NT2/D1 (cell line): ENCODE results near the gene B3GNT9.

Experiments used
- YY1 ChIP-seq: IDR thresholded peaks from 2 replicates; pipeline ENCODE4 v1.6.1; 2011; ENCODE audit not compliant: insufficient read length, insufficient read depth
- ZNF274 ChIP-seq: IDR thresholded peaks from 2 replicates; pipeline ENCODE4 v1.6.1; 2011; ENCODE audit warnings: mild to moderate bottlenecking, low read depth, low read length

DNA sequence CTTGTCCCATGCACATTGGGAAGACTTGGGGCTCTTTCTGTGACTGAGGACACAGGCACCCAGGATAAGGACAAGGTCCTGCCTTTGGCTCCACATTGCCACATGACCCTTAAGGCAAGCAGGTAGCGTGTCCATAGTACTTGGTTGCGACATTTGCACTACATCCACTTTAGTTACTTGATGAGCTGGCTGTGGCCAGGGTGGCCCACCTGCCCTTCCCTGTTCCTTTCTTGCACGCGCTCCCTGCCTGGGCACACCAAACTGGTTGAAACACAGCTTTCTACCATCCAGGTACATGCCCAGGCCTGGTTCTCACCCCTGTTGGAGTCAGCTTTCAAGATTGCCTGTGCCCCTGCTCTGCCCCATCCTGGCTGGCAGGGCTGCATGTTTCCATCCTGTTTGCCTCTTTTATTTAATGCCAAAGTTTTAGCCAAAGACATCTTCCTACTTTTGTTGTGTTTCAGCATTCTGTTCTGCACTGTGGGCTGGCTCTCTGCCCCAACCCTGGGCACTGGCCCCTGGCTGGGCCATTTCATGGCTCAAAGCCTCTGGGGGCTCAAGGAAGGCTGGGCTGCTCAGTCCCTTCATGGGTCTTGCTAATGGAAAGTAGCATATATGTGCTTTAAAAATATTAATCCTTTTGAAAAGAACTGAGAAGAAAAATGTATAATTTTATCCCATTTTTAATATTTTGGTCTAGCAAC, 3.2 kb downstream of the B3GNT9 start:
- TF ChIP-seq ZNF274 (no peak), YY1 (no peak)
